Endothelial cell of umbilical vein (primary cell): ENCODE measurements around the gene HAVCR2. TPM values are rescaled to one million over a fixed set of nuclear protein-coding genes. Genes with fewer than 3 reads are reported as not detected.

Experiments
- BruUV-seq: library from RNA; stranded (reverse); fragments of 400-500 nt; replicated peaks from 2 replicates; lab custom pipeline; 2021; lab: Mats Ljungman, UMichigan
- CTCF ChIA-PET: fragments of 300-600, 350-600 bp; sonication (Branson Sonifier 250); formaldehyde crosslinking; loops from one replicate; lab custom pipeline; 2021; ENCODE audit warnings: antibody characterized with exemption, inconsistent platforms; lab: Charles Lee
- POLR2A ChIA-PET: fragments of 300-600, 350-600 bp; sonication (Branson Sonifier 250); formaldehyde crosslinking; loops from one replicate; lab custom pipeline; 2021; ENCODE audit warnings: antibody characterized with exemption, inconsistent platforms; lab: Charles Lee
- DNase-seq: peaks from one replicate; pipeline ENCODE4 v3.0.0-alpha.2; 2011; ENCODE audit warnings: low read depth, low spot score
- FAIRE-seq: peaks from 2 replicates; lab custom pipeline; 2011; peaks lifted over from hg19 to GRCh38; lab: Jason Lieb, UNC
- H2AFZ ChIP-seq: 2 replicates; pipeline ENCODE4 v1.6.0; 2012; ENCODE audit warnings: low read depth, low read length, control low read depth, inconsistent platforms
- H3K27ac ChIP-seq: 2 replicates; pipeline ENCODE4 v1.5.1; 2011; ENCODE audit warnings: low read depth, mild to moderate bottlenecking, control low read depth, low read length, moderate library complexity; ENCODE audit not compliant: insufficient read depth
- H3K27me3 ChIP-seq, 2 experiments: 2 replicates each; pipeline versions ENCODE4 v1.6.0 to v1.6.1; 2011; ENCODE audit warnings: low read length in 2 of 2, mixed read lengths in 1 of 2; ENCODE audit not compliant: control insufficient read depth in 2 of 2, insufficient read depth in 2 of 2
- H3K36me3 ChIP-seq, 2 experiments: 2 replicates in 1 of 2; 3 replicates in 1 of 2; pipeline ENCODE4 v1.5.1; 2011; ENCODE audit warnings: low read length in 2 of 2, mild to moderate bottlenecking in 1 of 2, moderate library complexity in 1 of 2; ENCODE audit not compliant: control insufficient read depth in 2 of 2, insufficient read depth in 2 of 2; ENCODE audit errors: extremely low read depth in 1 of 2
- H3K4me1 ChIP-seq: 3 replicates; pipeline ENCODE4 v1.5.1; 2011; ENCODE audit warnings: mild to moderate bottlenecking, low read length; ENCODE audit not compliant: control insufficient read depth, insufficient read depth; ENCODE audit errors: extremely low read depth
- H3K4me2 ChIP-seq: 2 replicates; pipeline ENCODE4 v1.6.1; 2011; ENCODE audit warnings: low read length, control low read depth, mixed read lengths; ENCODE audit not compliant: insufficient read depth
- H3K4me3 ChIP-seq, 3 experiments: fragments of 200-600 bp in 1 of 3; sonication (generic), shearing (Covaris generic) in 1 of 3; replicated peaks in 1 of 3; 2 replicates each; pipeline ENCODE4 v1.5.1; 2011 to 2016; ENCODE audit warnings: control low read depth in 3 of 3, low read length in 3 of 3, mild to moderate bottlenecking in 2 of 3, inconsistent platforms in 1 of 3, low read depth in 1 of 3, moderate library complexity in 1 of 3; ENCODE audit not compliant: insufficient read depth in 1 of 3
- H3K79me2 ChIP-seq: 2 replicates; pipeline ENCODE4 v1.6.0; 2012; ENCODE audit warnings: low read length, inconsistent platforms; ENCODE audit not compliant: control insufficient read depth, insufficient read depth
- H3K9ac ChIP-seq: replicated peaks from 2 replicates; pipeline ENCODE3; 2011; ENCODE audit warnings: low read length, control low read depth; ENCODE audit not compliant: insufficient read depth; ENCODE audit errors: extremely low read depth
- H3K9me1 ChIP-seq: replicated peaks from 3 replicates; pipeline ENCODE4 v1.6.0; 2011; ENCODE audit warnings: mild to moderate bottlenecking, low read length; ENCODE audit not compliant: control insufficient read depth, insufficient read depth; ENCODE audit errors: extremely low read depth
- H3K9me3 ChIP-seq: replicated peaks from 2 replicates; pipeline ENCODE4 v1.5.1; 2012; ENCODE audit warnings: low read length, inconsistent platforms; ENCODE audit not compliant: control insufficient read depth, insufficient read depth
- H4K20me1 ChIP-seq: replicated peaks from 2 replicates; pipeline ENCODE3; 2011; ENCODE audit warnings: mild to moderate bottlenecking, low read length; ENCODE audit not compliant: control insufficient read depth, insufficient read depth; ENCODE audit errors: extremely low read depth
- EZH2 ChIP-seq: IDR thresholded peaks from 2 replicates; pipeline ENCODE4 v1.6.1; 2012; ENCODE audit warnings: borderline replicate concordance, low read depth, mild to moderate bottlenecking, moderate library complexity, low read length, inconsistent platforms; ENCODE audit not compliant: severe bottlenecking
- FOS ChIP-seq: IDR thresholded peaks from 2 replicates; pipeline ENCODE4 v1.6.1; 2011; ENCODE audit warnings: mild to moderate bottlenecking, low read length, moderate library complexity, borderline replicate concordance; ENCODE audit not compliant: insufficient read depth
- GATA2 ChIP-seq: IDR thresholded peaks from 2 replicates; pipeline ENCODE4 v1.7.0; 2011; ENCODE audit warnings: low read depth, mild to moderate bottlenecking, moderate library complexity, mixed read lengths, low read length; ENCODE audit not compliant: insufficient read length, insufficient read depth
- JUN ChIP-seq: IDR thresholded peaks from 2 replicates; pipeline ENCODE4 v1.6.1; 2011; ENCODE audit warnings: borderline replicate concordance, low read depth; ENCODE audit not compliant: insufficient read length, insufficient read depth
- MYC ChIP-seq: IDR thresholded peaks from one replicate; pipeline ENCODE4 v1.6.1; 2011; ENCODE audit warnings: mild to moderate bottlenecking, low read depth, low read length
- POLR2A ChIP-seq: IDR thresholded peaks from 2 replicates; pipeline ENCODE4 v1.6.1; 2012; ENCODE audit warnings: low read depth, mild to moderate bottlenecking, control low read depth, low read length
- POLR2AphosphoS5 ChIP-seq: IDR thresholded peaks from 2 replicates; pipeline ENCODE4 v1.6.1; 2012; ENCODE audit warnings: low read depth, mild to moderate bottlenecking, control low read depth, low read length, moderate library complexity; ENCODE audit not compliant: insufficient read depth
- dilution Hi-C: fragments of 300-500 bp; cut with MboI; formaldehyde crosslinking; loops from one replicate; pipeline ENCODE4 v1.15.0; 2019; ENCODE audit warnings: low sequenced_read_pairs; ENCODE audit not compliant: extremely low pct_ligation_motif_present
- intact Hi-C: fragments of 100-400 bp; cut with micrococcal nuclease; formaldehyde crosslinking; loops from one replicate; pipeline ENCODE4 v1.10.0; 2022
- polyA plus RNA-seq, 4 experiments: library from polyadenylated mRNA; depleted of rRNA in 3 of 4; stranded (reverse) in 3 of 4; unstranded in 1 of 4; fragments of >200 nt; gene quantifications; 2 replicates each; pipeline versions ENCODE4 v1.2.1 to v1.2.3, GENCODE V29; 2011 to 2012; ENCODE audit warnings: missing spikeins in 1 of 4
- total RNA-seq: library from RNA; stranded (reverse); gene quantifications from 2 replicates; pipeline ENCODE4 v1.2.3, GENCODE V29; 2021
- TF ChIP-seq, protein P1 (sequence below): IDR thresholded peaks from 2 replicates; pipeline ENCODE4 v1.6.1; 2011; ENCODE audit not compliant: insufficient read depth, insufficient read length
- TF ChIP-seq, protein P2 (sequence below), 2 donors: IDR thresholded peaks; 1 replicate in 1 of 2; 2 replicates in 1 of 2; pipeline ENCODE4 v1.5.1; 2011; ENCODE audit warnings: low read length in 2 of 2, mild to moderate bottlenecking in 2 of 2, moderate library complexity in 2 of 2, control low read depth in 1 of 2, inconsistent platforms in 1 of 2, low read depth in 1 of 2; ENCODE audit not compliant: insufficient read depth in 1 of 2; ENCODE audit errors: extremely low read depth in 1 of 2

Gene HAVCR2
- total and polyA plus RNA-seq, 2 donors (not counting 3 experiments of a cell fraction or from before 2014, with no cell fraction given): not detected

DNA sequence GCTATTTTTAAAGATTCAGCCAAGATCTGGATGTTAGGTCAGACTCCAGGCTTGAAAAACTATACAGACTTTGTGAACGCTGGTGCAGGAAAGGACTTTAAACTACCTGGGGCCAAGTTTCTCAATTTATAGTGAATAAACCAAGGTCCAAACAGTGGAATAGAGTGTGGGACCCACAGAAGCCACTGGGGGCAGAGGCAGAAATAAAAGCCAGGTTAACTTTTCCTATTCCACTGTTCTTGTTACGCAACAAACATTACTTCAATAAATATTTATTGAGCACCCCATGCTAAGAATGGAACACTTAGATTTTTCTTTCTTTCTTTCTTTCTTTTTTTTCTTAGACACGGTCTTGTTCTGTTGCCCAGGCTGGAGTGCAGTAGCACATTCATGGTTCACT is 38.9 kb downstream of the HAVCR2 start:
- dilution Hi-C loops: no loop called here
- H4K20me1 ChIP-seq: no peaks in the 10 kb centered on the region
- DNase-seq (no peak), FAIRE-seq (no peak)
- no peak for TF ChIP-seq POLR2AphosphoS5
- TF ChIP-seq, protein P1, sequence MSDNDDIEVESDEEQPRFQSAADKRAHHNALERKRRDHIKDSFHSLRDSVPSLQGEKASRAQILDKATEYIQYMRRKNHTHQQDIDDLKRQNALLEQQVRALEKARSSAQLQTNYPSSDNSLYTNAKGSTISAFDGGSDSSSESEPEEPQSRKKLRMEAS: no peak
- no peak for TF ChIP-seq GATA2
- TF ChIP-seq, protein P2, sequence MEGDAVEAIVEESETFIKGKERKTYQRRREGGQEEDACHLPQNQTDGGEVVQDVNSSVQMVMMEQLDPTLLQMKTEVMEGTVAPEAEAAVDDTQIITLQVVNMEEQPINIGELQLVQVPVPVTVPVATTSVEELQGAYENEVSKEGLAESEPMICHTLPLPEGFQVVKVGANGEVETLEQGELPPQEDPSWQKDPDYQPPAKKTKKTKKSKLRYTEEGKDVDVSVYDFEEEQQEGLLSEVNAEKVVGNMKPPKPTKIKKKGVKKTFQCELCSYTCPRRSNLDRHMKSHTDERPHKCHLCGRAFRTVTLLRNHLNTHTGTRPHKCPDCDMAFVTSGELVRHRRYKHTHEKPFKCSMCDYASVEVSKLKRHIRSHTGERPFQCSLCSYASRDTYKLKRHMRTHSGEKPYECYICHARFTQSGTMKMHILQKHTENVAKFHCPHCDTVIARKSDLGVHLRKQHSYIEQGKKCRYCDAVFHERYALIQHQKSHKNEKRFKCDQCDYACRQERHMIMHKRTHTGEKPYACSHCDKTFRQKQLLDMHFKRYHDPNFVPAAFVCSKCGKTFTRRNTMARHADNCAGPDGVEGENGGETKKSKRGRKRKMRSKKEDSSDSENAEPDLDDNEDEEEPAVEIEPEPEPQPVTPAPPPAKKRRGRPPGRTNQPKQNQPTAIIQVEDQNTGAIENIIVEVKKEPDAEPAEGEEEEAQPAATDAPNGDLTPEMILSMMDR (IDR thresholded peaks at IDR 0.05; ENCODE audit: extremely low read depth in 1 of 2, insufficient read depth in 1 of 2, low read depth in 1 of 2, low read length in 2 of 2): no peak
- no peak for TF ChIP-seq POLR2A
- no peak for TF ChIP-seq JUN
- no peak for TF ChIP-seq EZH2
- no peak for TF ChIP-seq MYC
- no peak for TF ChIP-seq FOS
- no peak overlapping the region for H3K27ac ChIP-seq
- no TSS peak for BruUV-seq
- no peak overlapping the region for H3K9ac ChIP-seq
- peaks cover 2% of the 10 kb centered on the region for H3K9me3 ChIP-seq
- no peaks in the 10 kb centered on the region for H3K36me3 ChIP-seq
- H2AFZ ChIP-seq: no peak overlapping the region
- POLR2A ChIA-PET: no interaction called here
- no peak overlapping the region for H3K4me2 ChIP-seq
- H3K4me3 ChIP-seq: no peak overlapping the region
- H3K27me3 ChIP-seq: no peaks in the 10 kb centered on the region
- H3K79me2 ChIP-seq: no peaks in the 10 kb centered on the region
- no peaks in the 10 kb centered on the region for H3K4me1 ChIP-seq
- CTCF ChIA-PET: no interaction called here
- intact Hi-C loops: no loop called here
- no peaks in the 10 kb centered on the region for H3K9me1 ChIP-seq
